H1 (cell line): ENCODE measurements around the gene IQGAP3. TPM values are rescaled to one million over a fixed set of nuclear protein-coding genes. Genes with fewer than 3 reads are reported as not detected.

Experiments used
- CTCF ChIA-PET: fragments of 300-600 bp; sonication (Branson Sonifier 250); formaldehyde crosslinking; loops from one replicate; lab custom pipeline; 2021; ENCODE audit not compliant: partially characterized antibody; lab: Charles Lee
- POLR2A ChIA-PET: fragments of 300-600 bp; sonication (Branson Sonifier 250); formaldehyde crosslinking; loops from one replicate; lab custom pipeline; 2021; ENCODE audit warnings: inconsistent platforms; ENCODE audit not compliant: partially characterized antibody; lab: Charles Lee
- DNase-seq, 2 experiments: peaks; one replicate each; pipeline versions ENCODE4 v3.0.0 to v3.0.0-alpha.2; 2010 to 2022; ENCODE audit warnings: low spot score in 2 of 2, low read depth in 1 of 2, mixed read lengths in 1 of 2
- FAIRE-seq: peaks from 2 replicates; lab custom pipeline; 2011; peaks lifted over from hg19 to GRCh38; lab: Jason Lieb, UNC
- H2AFZ ChIP-seq: 2 replicates; pipeline ENCODE4 v1.8.1; 2012; ENCODE audit warnings: low read length, inconsistent platforms
- H2AK5ac ChIP-seq: 2 replicates; pipeline ENCODE4 v1.6.1; 2013; ENCODE audit warnings: low read depth, low read length
- H2BK120ac ChIP-seq: replicated peaks from 2 replicates; pipeline ENCODE3; 2013; ENCODE audit warnings: low read depth, low read length, inconsistent platforms
- H2BK12ac ChIP-seq: 2 replicates; pipeline ENCODE4 v1.6.1; 2013; ENCODE audit warnings: low read depth, low read length
- H2BK15ac ChIP-seq: 2 replicates; pipeline ENCODE4 v1.6.1; 2013; ENCODE audit warnings: low read length
- H2BK20ac ChIP-seq: 2 replicates; pipeline ENCODE4 v1.6.1; 2013; ENCODE audit warnings: low read length
- H2BK5ac ChIP-seq: 2 replicates; pipeline ENCODE4 v1.6.1; 2013; ENCODE audit warnings: low read depth, low read length
- H3K14ac ChIP-seq: 2 replicates; pipeline ENCODE4 v1.6.1; 2013; ENCODE audit warnings: inconsistent platforms; ENCODE audit not compliant: insufficient read length
- H3K18ac ChIP-seq: 2 replicates; pipeline ENCODE4 v1.6.1; 2013; ENCODE audit warnings: low read length; ENCODE audit errors: extremely low read depth
- H3K23ac ChIP-seq: 2 replicates; pipeline ENCODE4 v1.6.1; 2013; ENCODE audit warnings: inconsistent platforms; ENCODE audit not compliant: insufficient read length
- H3K23me2 ChIP-seq: 2 replicates; pipeline ENCODE4 v1.6.1; 2013; ENCODE audit warnings: low read depth, low read length
- H3K27ac ChIP-seq: 2 replicates; pipeline ENCODE4 v1.6.1; 2011; ENCODE audit warnings: low read depth, low read length, inconsistent platforms
- H3K27me3 ChIP-seq, 4 experiments: replicated peaks in 1 of 4; 1 replicate in 1 of 4; 2 replicates in 3 of 4; pipeline versions ENCODE4 v1.6.1 to v1.8.1; 2011 to 2013; ENCODE audit warnings: low read length in 3 of 4, mild to moderate bottlenecking in 3 of 4, inconsistent platforms in 2 of 4, mixed read lengths in 2 of 4, moderate library complexity in 1 of 4; ENCODE audit not compliant: control insufficient read depth in 3 of 4, insufficient read depth in 3 of 4; ENCODE audit errors: extremely low read depth in 1 of 4
- H3K36me3 ChIP-seq, 4 experiments: 2 replicates each; pipeline versions ENCODE4 v1.6.1 to v1.8.1; 2011 to 2013; ENCODE audit warnings: mild to moderate bottlenecking in 4 of 4, low read length in 3 of 4, moderate library complexity in 2 of 4, control low read depth in 1 of 4, inconsistent platforms in 1 of 4; ENCODE audit not compliant: insufficient read depth in 4 of 4, control insufficient read depth in 2 of 4
- H3K4ac ChIP-seq: replicated peaks from 2 replicates; pipeline ENCODE3; 2013; ENCODE audit warnings: low read length, low read depth, mixed read lengths, inconsistent platforms; ENCODE audit not compliant: insufficient read length
- H3K4me1 ChIP-seq, 4 experiments: replicated peaks in 1 of 4; 1 replicate in 1 of 4; 2 replicates in 3 of 4; pipeline versions ENCODE4 v1.6.1 to v1.8.1; 2011 to 2013; ENCODE audit warnings: low read length in 3 of 4, inconsistent platforms in 2 of 4, mixed read lengths in 1 of 4; ENCODE audit not compliant: insufficient read depth in 4 of 4, control insufficient read depth in 3 of 4
- H3K4me2 ChIP-seq, 2 experiments: 2 replicates each; pipeline versions ENCODE4 v1.6.1 to v1.8.1; 2011 to 2013; ENCODE audit warnings: low read depth in 2 of 2, low read length in 2 of 2, control low read depth in 1 of 2, inconsistent platforms in 1 of 2, mild to moderate bottlenecking in 1 of 2; ENCODE audit not compliant: insufficient read depth in 1 of 2
- H3K4me3 ChIP-seq, 4 experiments: fragments of 200-600, 300-600 bp in 1 of 4; sonication (generic), shearing (Covaris generic), sonication (Bioruptor Twin) in 1 of 4; 2 replicates each; pipeline versions ENCODE4 v1.5.1 to v1.8.1; 2011 to 2016; ENCODE audit warnings: low read length in 4 of 4, low read depth in 3 of 4, control low read depth in 2 of 4, inconsistent platforms in 2 of 4, mild to moderate bottlenecking in 2 of 4, mixed read lengths in 1 of 4, moderate library complexity in 1 of 4; ENCODE audit not compliant: insufficient read depth in 2 of 4; ENCODE audit errors: extremely low read depth in 1 of 4
- H3K56ac ChIP-seq: replicated peaks from 2 replicates; pipeline ENCODE3; 2013; ENCODE audit warnings: low read depth, mild to moderate bottlenecking, mixed read lengths, low read length, inconsistent platforms; ENCODE audit not compliant: insufficient read length
- H3K79me1 ChIP-seq: 2 replicates; pipeline ENCODE4 v1.6.1; 2013; ENCODE audit warnings: low read depth, low read length, control low read depth
- H3K79me2 ChIP-seq, 2 experiments: 2 replicates each; pipeline versions ENCODE4 v1.6.1 to v1.8.1; 2012 to 2013; ENCODE audit warnings: low read length in 2 of 2, mild to moderate bottlenecking in 2 of 2, inconsistent platforms in 1 of 2; ENCODE audit not compliant: insufficient read depth in 2 of 2, control insufficient read depth in 1 of 2
- H3K9ac ChIP-seq, 4 experiments: replicated peaks in 1 of 4; 1 replicate in 1 of 4; 2 replicates in 3 of 4; pipeline versions ENCODE4 v1.6.1 to v1.8.1; 2011 to 2013; ENCODE audit warnings: low read depth in 3 of 4, low read length in 3 of 4, control low read depth in 2 of 4, mild to moderate bottlenecking in 2 of 4, moderate library complexity in 2 of 4, inconsistent platforms in 1 of 4; ENCODE audit errors: extremely low read depth in 1 of 4
- H3K9me3 ChIP-seq, 2 experiments: 2 replicates each; pipeline versions ENCODE4 v1.6.1 to v1.8.1; 2012 to 2013; ENCODE audit warnings: mild to moderate bottlenecking in 2 of 2, moderate library complexity in 2 of 2, control low read depth in 1 of 2, inconsistent platforms in 1 of 2, low read depth in 1 of 2, low read length in 1 of 2, mixed read lengths in 1 of 2; ENCODE audit not compliant: insufficient read depth in 2 of 2
- H4K20me1 ChIP-seq, 2 experiments: replicated peaks in 1 of 2; 2 replicates each; pipeline versions ENCODE3 to v1.8.1; 2011 to 2013; ENCODE audit warnings: inconsistent platforms in 2 of 2, low read length in 2 of 2, mild to moderate bottlenecking in 1 of 2; ENCODE audit not compliant: insufficient read depth in 2 of 2, control insufficient read depth in 1 of 2
- H4K5ac ChIP-seq: 2 replicates; pipeline ENCODE4 v1.6.1; 2013; ENCODE audit warnings: low read length, low read depth, mixed read lengths, inconsistent platforms; ENCODE audit not compliant: insufficient read length
- H4K8ac ChIP-seq: 2 replicates; pipeline ENCODE4 v1.8.0; 2013; ENCODE audit warnings: mild to moderate bottlenecking, moderate library complexity, low read length, inconsistent platforms; ENCODE audit not compliant: insufficient read depth; ENCODE audit errors: extremely low read depth
- H4K91ac ChIP-seq: replicated peaks from 2 replicates; pipeline ENCODE3; 2013; ENCODE audit warnings: low read length, mixed read lengths, inconsistent platforms; ENCODE audit not compliant: insufficient read length
- BACH1 ChIP-seq: IDR thresholded peaks from 2 replicates; pipeline ENCODE4 v1.6.1; 2012; ENCODE audit warnings: low read length, improper control_type of control experiment
- BCL11A ChIP-seq, 2 experiments: IDR thresholded peaks; one replicate each; pipeline ENCODE4 v1.6.1; 2011; ENCODE audit warnings: low read depth in 2 of 2, low read length in 2 of 2, mild to moderate bottlenecking in 2 of 2
- CBX5 ChIP-seq: fragments of 300-800, 300-1000 bp; sonication (generic); IDR thresholded peaks from 2 replicates; pipeline ENCODE4 v1.7.1; 2016; ENCODE audit warnings: antibody characterized with exemption, low read length, low read depth
- CHD1 ChIP-seq: IDR thresholded peaks from 2 replicates; pipeline ENCODE4 v1.6.1; 2012; ENCODE audit warnings: low read depth, low read length, improper control_type of control experiment
- HDAC6 ChIP-seq: IDR thresholded peaks from one replicate; pipeline ENCODE4 v1.7.1; 2012; ENCODE audit warnings: low read depth, mild to moderate bottlenecking, inconsistent platforms, low read length, moderate library complexity
- KDM1A ChIP-seq: fragments of 200-600, 300-600 bp; sonication (generic); IDR thresholded peaks from 2 replicates; pipeline ENCODE4 v1.7.1; 2016; ENCODE audit warnings: mild to moderate bottlenecking, low read length, borderline replicate concordance
- MAFK ChIP-seq: IDR thresholded peaks from 2 replicates; pipeline ENCODE4 v1.6.1; 2012; ENCODE audit warnings: low read depth, mild to moderate bottlenecking, improper control_type of control experiment, low read length
- WGBS, 2 experiments: shearing (Covaris generic) in 1 of 2; methylation state at CpG; one replicate each; pipeline versions ENCODE4 v1.1.6 to v1.1.7; 2013 to 2015; ENCODE audit warnings: low lambda C conversion rate in 2 of 2, mixed read lengths in 2 of 2, inconsistent platforms in 1 of 2, low coverage in 1 of 2, missing lambda C conversion rate in 1 of 2; ENCODE audit not compliant: insufficient replicate concordance in 2 of 2, insufficient coverage in 1 of 2, insufficient read length in 1 of 2; ENCODE audit errors: extremely low coverage in 1 of 2, missing lambda C conversion rate in 1 of 2; 5-methylcytosine and 5-hydroxymethylcytosine counted together
- polyA plus RNA-seq, 7 experiments: library from polyadenylated mRNA; depleted of rRNA in 3 of 7; stranded (reverse) in 5 of 7; unstranded in 2 of 7; fragments of >200 nt in 5 of 7; fragments of 200-250 nt in 2 of 7; gene quantifications; 1 replicate in 5 of 7; 2 replicates in 1 of 7; 4 replicates in 1 of 7; pipeline versions ENCODE4 v1.2.1 to v1.2.3, GENCODE V29; 2011 to 2013; ENCODE audit warnings: missing spikeins in 2 of 7, mixed read lengths in 2 of 7
- total RNA-seq: library from RNA; stranded (reverse); fragmentation: NEBNext Ultra II Directional; extraction: Animal tissue kit (Norgen Biotek cat#: 25700); gene quantifications from 2 replicates; pipeline ENCODE4 v1.2.1, GENCODE V29; 2021

Gene IQGAP3
- total and polyA plus RNA-seq, 2 of the 8 experiments (the other 6 are each of a cell fraction or from before 2014, with no cell fraction given) = 14.6 to 22.3 TPM

- no peak overlapping the region for H3K4ac ChIP-seq
- H3K79me1 ChIP-seq = no peaks in the 10 kb centered on the region
- no peak overlapping the region for H3K56ac ChIP-seq
- H2BK12ac ChIP-seq = no peak overlapping the region
- H2BK5ac ChIP-seq = no peak overlapping the region
- H4K5ac ChIP-seq = no peak overlapping the region
- no peaks in the 10 kb centered on the region for H3K79me2 ChIP-seq
- H3K18ac ChIP-seq = no peak overlapping the region
- no peak overlapping the region for H2AFZ ChIP-seq
- no peaks in the 10 kb centered on the region for H3K23me2 ChIP-seq
- no peak overlapping the region for H3K27ac ChIP-seq
- H4K8ac ChIP-seq = no peak overlapping the region
- no peaks in the 10 kb centered on the region for H3K4me1 ChIP-seq
- H4K91ac ChIP-seq = no peak overlapping the region
- H4K20me1 ChIP-seq = peaks cover 0 to 8% of the 10 kb centered on the region in 2 experiments
- no peak overlapping the region for H2AK5ac ChIP-seq
- ChIA-PET POLR2A (interaction anchor here (0.6 to 1.3 kb wide), 2 partner anchors 11 to 44 kb away, joined by 3 read pairs; no protein-coding TSS in a partner anchor), CTCF (interaction anchor here (0.6 to 6.8 kb wide), 7 partner anchors 13 to 102 kb away, joined by 3 to 33 read pairs (median 3); no protein-coding TSS in a partner anchor)
- no peak overlapping the region for H3K4me2 ChIP-seq
- no peak for TF ChIP-seq KDM1A
- TF ChIP-seq BACH1 = no peak
- TF ChIP-seq BCL11A (IDR thresholded peaks at IDR 0.05; ENCODE audit: low read depth in 2 of 2, low read length in 2 of 2) = no peak
- TF ChIP-seq HDAC6 = no peak
- TF ChIP-seq MAFK = no peak
- TF ChIP-seq CBX5 = no peak
- no peak for TF ChIP-seq CHD1
- no peak for DNase-seq
- H2BK20ac ChIP-seq = no peak overlapping the region
- H3K9ac ChIP-seq = no peak overlapping the region
- no peak overlapping the region for H3K23ac ChIP-seq
- H3K36me3 ChIP-seq = peaks cover 3 to 24% (median 14%) of the 10 kb centered on the region in 4 experiments; a peak in 7 of 8 replicates
- H3K27me3 ChIP-seq = no peaks in the 10 kb centered on the region
- no peak overlapping the region for H2BK120ac ChIP-seq
- WGBS, 2 experiments = 91% methylated on average over 9 of the region's 9 CpGs; no CpG with 5 or more reads in 1 of the 2 experiments
- no peak overlapping the region for H3K14ac ChIP-seq
- no peaks in the 10 kb centered on the region for H3K9me3 ChIP-seq
- no peak for FAIRE-seq
- no peak overlapping the region for H3K4me3 ChIP-seq
- no peak overlapping the region for H2BK15ac ChIP-seq
Observed at GRCh38 chr1:156547982-156548381, 24.4 kb downstream of the IQGAP3 start.
